Stimulated activated CD8-positive, alpha-beta memory T cell treated with anti-CD3 and anti-CD28 coated beads, Interleukin-7, amount 100 ng/mL, for 1 hour (primary cell): Measurements from ENCODE around the gene SLC9A3.

ENCODE experiments used
- DNase-seq, 2 donors: peaks; one replicate each; pipeline ENCODE4 v3.0.0-alpha.2; 2020; ENCODE audit warnings: low read depth in 2 of 2

The SLC9A3 gene

DNA sequence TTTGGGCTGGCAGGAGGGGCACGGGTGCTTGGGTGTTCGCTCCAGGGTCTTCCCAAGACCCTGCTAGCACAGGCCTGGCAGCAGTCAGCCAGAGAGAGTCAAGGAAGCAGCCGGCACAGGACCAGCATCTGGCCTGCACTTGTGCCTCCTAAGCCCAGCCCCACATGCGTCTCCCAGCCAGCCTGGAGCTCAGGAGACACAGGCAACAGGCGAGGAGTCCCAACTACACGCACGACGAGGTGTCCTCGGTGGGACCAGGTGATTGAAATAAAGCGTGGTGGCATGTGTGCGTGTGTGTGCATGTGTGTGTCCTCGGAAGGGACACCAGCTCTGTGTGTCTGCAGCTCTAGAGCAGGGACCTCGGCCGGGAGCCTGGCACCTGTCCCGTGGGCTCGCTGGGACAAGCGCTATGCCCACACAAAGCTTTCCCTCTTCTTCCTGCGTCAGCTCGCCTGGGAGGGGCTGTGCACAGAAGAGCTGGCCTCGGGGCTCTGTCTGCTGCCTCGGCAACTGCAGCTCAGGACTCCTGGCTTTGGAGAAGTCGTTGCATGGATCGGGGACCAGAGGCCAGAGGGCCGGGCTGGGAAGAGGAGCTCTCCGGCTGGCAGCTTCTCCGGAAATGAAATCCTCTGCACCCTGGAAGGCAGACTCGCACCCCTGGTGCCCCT lies 14.7 kb upstream of the SLC9A3 start:
- DNase-seq: no peak

DNA sequence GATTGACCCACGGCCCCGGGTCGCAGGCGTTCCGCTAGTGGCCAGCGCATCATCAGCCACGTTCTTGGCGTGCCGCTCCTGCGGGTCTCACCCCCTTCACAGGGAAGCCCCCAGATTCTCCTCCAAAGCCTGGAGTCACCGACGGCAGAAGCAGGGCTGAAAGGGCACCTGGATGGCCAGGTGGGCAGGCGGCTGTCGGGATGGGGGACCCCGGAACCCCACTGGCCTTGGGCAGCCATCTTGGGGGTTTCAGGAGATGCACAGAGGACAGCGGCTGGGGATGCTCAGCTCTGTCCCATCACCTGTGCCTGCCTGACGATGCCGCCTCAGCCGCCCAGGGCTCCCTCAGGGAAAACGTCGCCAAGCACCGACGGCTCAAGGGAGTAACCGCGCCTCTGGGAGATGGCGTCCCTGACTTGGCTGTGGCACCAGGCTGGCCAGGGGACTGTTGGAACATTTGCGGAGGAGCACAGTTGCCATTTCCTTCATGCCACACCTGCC lies 14.1 kb upstream of the SLC9A3 start:
- DNase-seq: no peak

DNA sequence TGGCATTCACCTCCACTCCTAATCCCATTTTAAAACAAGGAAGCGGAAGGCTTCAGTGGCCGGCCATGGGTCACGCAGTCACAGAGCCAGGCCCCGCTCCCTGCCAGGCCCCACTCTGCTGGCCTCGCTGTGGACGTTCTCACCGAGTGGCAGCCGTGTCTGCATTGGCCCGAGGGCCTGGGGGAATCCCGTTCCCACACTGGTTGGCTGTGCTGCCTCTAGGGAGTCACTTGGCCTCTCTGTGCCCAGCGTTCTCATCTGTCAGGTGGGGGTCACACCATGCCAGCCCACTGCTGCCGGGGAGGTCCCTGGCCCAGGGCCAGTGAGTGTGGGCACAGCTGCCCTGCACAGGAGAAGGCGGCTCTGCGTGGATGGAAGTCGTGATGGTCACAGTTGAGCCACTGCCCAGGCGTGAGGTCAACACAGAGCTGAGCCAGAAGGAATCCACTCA lies 13.4 kb upstream of the SLC9A3 start:
- no peak for DNase-seq

DNA sequence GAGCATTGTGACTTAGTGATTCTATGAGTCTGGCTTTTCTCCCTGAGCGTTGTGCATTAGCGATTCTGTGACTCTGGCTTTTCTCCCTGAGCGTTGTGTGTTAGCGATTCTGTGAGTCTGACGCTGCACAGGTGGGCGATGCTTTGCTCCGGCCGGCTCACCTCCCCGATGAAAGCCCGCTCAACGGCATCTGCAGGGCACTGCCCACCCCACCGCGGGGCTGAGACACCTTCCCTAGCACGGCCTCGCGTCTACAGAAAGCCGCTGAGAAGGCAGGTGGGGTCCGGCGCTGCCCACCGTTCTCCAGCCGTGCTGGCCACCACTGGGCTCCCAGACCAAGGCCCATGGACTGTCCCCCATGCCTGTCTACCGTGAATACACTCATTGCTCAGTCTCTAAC lies 12.8 kb upstream of the SLC9A3 start:
- DNase-seq: no peak

DNA sequence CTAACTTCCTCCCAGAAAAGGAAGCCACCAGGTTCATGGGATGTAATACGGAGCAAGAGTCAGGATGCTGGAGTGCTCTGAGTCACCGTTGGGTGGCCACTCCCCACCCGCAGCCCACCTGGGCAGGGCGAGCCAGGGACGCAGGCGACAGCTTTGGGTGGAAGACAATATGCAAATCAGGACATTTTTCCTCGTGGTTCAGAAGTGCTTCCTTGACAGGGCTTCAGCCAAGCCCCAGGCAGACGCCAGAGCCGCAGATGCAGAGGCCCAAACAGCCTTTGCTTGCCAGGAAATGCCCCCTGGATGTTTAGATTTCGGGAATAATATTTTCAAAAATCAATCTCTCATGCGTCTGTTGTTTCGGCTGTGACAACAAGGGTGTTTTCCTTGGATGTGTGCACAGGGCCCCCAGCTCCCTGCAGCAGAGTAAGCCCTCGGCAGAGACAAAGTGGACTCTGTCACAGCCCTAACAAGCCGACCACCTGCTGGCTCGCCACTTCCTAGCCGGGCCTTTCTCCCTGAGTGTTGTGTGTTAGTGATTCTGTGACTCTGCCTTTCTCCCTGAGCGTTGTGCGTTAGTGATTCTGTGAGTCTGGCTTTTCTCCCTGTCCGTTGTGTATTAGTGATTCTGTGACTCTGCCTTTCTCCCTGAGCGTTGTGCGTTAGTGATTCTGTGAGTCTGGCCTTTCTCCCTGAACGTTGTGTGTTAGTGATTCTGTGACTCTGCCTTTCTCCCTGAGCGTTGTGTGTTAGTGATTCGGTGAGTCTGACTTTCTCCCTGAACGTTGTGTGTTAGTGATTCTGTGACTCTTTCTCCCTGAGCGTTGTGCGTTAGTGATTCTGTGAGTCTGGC lies 11.8 kb upstream of the SLC9A3 start:
- DNase-seq: no peak

DNA sequence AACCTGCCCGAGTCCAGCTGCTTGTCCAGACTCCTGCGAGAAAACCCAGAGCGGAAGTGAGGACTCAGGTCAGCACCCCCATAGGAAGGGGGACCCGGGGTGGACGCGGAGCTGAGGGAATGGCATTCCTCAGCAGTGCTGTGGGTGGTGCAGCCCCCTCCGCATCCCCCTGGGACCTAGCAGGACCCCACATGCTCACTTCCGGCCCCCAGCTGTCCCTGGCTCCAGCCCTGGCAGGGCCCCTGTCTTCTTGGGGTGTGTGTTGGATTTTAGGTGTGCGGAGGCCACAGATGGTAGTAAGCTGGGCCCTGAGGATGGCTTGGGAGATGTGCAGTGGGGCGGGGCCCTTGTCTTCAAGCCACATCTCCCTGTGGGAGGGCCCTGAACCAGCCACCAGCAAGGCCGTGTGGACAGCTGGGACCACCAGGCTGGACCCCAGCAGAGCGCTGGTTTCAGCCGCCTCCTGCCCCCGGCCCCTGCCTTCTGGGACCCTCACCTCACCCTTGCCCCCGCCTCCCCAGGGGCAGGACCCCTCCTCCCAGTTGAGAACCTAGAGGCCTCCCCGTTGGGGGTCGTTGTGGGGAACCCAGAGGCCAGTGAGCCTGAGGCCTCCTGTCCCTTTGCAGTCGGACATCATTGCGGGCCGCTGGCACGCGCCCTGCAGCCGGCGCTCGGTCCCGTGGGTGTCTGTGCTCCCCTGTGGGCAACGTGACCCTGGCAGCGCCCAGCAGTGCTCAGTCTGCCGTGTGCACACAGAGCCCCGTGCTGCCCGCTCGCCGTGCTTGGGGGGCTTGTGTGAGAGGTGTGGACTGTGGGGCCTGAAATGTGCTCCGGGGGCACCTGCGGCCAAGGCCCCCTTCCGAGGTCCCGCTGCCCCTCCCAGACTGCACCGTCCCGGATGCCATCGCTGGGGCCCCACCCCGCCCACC lies 10.8 kb upstream of the SLC9A3 start:
- DNase-seq: no peak

DNA sequence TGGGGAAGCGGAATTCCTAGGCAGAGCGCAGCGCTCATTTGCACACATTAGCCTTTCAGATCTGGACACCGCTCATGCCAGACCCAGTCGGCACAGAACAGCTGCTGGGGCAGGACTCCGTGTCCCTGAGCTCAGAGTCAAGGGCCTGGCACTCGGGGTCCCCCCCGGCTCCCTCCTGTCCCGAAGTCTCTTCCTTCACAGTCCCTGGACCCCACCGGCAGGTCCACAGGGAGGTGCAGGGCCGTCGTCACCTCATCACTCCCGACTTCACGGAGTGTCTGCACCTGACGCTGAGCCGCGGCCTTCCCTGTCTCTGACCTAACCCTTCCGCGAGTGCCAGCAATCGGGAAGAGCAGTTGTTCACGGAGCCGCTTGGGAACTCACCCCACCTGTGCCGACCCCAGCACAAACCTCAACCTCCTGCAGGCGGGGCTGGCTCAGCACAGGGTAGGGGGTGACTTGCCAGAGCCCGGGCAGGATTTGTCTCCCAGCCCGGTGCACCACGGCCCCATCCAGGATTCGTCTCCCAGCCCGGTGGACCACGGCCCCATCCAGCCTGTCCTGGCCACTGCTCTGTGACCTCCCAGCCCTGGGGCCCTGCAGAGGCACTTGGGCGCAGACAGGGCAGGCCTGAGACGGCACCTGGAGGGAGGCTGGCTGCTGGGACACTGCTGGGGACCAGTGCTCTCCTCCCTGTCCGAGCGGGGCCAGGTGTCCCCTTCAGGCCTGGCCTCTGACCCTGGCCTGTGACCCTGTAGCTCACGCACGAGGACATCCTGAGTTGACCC lies 9.9 kb upstream of the SLC9A3 start:
- DNase-seq: no peak

DNA sequence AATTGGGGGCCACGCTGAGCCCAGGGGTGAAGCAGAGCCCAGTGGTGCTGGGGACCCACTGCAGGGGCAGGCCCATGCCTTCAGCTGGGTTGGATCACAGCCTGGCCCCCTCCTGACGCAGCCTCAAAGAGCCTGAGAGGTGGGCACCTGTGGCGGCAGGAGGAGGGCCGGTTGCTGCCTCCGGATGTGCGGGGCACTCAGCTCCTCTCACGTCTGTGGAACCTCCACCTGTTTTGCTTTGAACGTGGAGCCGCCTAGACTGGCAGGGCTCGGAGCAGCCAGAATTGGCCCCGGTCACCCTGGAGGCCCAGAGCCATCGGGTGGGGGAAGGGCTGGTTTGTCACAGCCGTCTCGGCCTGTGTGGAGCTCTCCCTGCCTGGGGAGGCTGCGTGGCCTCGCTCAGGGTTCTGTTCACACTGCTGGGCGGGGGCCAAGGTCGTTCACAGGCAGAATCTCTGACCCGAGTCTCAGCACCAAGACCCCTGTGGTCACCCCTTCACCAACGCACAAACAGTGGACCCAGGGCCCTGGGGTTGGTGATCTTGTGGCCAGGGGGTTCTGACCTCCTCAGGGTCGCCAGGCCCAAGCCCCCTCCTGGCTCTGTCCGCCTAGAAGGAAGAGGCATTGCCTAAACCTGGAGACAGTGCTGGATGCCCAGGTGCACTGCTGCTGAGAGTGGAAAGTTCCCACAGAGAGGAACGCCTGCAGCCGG lies 9.2 kb upstream of the SLC9A3 start:
- no peak for DNase-seq

DNA sequence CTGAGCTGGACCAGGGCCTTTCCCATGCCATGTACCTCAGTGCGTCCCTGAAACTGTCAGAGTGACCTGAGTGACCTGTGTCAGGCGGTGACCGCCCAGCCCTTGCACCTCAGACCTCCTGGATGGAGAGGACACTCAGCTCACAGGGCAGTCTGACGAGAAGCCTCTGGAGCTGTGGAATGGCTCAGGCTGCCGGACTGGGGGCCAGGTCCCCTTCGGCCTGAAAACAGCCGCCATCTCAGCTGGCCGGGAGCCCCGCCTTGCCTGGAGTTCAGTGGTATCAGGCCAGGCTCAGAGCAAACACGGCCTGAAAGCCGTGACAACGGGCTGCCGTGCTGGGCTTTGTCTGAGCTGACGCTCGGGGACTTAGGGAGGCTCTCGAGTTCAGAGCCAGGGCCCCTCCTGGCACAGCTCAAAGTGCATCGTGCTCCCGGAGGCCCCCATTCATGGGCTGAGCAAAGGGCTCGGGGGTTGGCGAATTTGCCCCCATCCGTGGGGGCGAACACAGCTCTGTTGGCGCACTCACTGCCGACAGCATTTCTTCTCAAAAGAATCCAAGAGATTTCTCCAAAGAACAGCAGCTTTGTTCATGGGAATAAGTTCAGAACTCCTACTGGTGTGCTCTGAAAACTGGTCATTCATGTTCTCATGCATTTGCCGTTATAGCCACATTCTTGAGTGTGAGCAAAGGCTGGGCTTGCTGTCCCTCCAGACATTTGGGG lies 8.4 kb upstream of the SLC9A3 start:
- DNase-seq: no peak

DNA sequence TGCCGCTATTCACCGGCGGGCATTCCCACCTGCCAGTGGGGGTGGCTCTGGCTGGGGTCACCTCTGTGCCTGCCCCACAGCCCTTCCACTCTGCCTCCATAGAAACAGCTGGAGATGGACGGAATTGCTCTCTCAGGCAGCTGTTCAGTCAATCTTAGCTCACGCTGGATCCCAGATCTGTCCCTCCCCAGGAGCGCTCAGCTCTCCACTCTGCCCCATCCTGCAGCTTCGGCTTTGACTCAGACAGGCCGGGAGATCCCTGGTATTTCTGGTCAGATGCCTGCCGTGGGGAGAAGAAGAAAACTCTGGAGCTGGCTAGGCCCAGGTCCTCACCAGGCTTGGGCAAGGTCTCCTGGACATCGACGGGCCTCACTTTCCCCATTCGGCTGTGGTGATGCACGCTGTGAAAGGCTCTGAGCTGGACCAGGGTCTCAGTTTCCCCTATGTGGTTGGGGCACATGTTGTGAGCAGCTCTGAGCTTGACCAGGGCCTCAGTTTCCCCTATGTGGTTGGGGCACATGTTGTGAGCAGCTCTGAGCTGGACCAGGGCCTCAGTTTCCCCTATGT lies 7.6 kb upstream of the SLC9A3 start:
- no peak for DNase-seq

DNA sequence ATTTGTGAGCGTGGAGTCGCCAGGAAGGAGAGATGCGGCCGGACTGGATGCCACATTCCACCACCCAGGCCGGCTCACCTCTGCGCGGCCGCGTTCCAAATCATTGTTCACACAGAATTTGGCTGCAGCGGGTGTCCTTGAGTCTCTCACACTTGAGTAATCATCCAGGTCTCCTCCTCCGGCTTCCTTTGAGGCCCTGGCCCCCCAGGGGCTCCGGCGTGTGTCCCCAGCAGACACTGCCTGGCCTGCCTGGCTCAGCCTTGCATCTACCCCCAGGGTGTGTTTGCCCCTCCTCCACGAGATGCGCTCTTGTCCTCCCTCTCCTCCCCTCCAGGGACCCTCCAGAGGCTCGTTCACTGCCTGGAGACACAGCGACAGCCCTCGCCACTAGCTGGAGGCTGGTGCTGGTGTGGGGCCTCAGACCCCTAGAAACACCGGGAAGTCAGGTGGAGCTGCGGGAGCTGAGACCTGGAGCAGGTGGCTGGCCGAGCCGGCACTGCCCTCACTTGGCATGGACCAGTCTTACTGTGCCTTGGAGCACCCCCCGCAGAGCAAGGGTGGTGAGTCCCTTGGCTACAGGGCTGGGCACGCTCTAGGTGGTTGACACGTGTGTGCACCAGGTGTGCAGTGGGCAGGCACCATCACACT lies 7.0 kb upstream of the SLC9A3 start:
- no peak for DNase-seq

DNA sequence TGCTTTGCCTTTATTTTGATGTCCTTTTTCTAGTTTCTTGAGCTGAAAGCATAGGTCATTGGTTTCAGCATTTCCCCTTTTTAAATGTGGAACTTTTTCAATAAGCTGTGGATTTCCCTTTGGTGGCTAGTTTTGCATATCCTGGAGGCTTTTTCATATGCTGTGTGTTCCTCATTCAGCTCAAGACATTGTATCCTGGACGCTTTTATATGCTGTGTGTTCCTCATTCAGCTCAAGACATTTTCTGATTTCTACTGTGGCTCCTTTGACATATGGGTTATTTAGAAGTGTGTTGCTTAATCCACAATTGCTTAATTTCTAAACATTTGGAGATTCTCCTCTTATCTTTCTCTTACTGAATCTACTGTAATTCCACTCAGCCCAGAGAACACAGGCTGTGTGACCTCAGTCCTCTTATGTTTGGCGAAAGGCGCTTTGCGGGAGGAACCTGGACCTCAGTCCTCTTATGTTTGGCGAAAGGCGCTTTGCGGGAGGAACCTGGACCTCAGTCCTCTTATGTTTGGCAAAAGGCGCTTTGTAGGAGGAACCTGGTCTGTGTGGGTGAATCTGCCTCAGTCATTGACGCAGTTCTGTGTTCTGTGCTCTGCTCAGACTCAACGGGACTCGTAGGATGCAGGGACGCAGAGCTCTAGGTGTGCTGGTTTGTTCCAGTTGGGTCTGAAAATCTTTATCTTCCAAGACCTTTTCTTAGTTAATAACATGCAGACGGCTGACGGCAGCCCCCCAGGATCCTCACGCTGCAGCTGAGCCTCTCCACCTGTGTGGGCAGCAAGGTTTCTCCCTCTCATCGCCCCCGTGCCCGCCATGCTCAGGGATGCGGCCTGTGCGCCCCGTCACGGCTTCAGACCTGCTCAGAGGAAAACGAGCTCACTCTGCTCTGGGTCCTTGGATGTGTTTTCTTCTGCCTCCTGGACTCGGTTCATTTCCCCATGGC lies 6.0 kb upstream of the SLC9A3 start:
- no peak for DNase-seq

DNA sequence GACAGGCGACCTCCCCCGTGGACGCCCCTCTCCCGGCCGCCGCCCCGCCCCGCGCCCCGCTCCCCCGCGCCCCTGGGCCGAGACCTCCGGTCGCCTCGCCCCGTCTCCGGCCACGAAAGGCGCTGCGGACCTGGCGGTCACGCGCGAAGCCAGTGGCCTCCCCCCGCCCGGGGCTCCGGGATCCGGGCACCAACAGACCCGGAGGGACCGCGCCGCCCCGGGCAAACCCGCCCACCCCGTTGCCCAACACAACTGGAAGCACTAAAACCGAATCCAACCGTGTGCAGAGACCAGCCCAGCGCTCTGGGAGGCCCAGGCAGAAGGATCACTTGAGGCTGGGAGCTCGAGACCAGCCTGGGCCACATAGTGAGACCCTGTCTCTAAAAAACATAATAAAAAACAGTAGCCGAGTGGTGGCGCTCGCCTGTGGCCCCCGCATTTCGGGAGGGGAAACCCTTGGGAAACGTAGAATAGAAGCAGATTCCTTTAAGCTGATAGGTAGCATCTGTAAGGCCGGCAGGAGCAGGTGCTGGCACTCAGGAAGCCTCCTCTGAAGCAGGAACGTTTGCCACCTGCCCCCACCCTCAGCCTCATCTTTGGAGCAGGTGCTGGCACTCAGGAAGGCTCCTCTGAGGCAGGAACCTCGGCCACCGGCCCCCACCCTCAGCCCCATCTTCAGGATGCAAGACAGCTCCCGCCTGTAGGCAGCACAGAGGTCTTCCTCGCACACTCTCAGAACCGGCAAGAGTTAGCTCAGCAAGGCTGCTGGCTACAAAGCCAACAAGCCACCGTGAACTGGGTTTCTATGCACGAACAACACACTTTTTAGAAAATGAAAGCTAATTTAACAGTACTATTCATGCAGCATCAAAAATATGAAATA lies 4.6 kb upstream of the SLC9A3 start:
- no peak for DNase-seq

DNA sequence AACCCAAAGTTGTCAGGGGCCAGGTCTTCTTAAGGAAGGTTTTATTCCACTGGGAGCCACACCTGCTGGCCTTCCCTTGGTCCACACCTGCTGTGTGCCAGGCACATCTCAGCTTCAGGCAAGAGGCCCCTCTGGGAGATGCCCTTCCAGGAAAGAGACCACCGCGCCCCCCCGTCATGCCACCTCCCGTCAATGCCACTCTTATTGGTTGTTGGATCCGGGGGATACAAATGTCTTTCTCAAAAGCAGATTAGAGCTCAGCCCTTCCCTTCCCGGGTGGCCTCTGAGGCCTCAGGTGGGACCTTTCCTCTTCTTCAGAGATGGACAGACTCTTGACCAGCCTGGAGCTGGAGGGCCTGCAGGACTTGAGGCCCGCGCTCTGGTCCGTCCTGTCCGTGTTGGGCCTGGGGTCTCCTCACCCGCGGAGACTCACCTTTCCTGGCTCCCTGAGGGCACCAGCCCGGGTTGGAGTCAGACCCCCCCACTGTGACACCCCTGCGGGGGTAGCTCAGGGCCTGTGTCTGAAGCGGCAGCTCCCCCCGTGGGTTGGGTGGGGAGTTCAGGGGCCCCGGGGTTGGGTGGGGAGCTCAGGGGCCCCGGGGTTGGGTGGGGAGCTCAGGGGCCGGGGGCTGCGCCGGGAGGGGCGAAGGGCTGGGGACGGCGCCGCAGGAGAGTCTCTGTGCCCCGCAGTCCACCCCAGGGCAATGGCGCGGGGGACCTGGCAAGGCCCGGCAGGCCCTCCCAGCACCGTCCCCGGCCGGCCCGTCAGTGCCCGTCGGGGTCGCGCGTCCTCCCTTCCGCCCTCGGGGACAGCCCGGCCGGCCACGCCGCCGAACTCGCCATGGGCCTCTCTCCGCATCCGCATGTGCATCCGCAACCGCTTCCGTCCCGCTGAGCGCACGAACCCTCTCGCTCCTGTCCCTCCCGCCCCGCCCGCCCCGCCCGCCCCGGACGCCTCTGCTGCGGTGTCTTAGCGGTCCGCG lies 3.7 kb upstream of the SLC9A3 start:
- no peak for DNase-seq

DNA sequence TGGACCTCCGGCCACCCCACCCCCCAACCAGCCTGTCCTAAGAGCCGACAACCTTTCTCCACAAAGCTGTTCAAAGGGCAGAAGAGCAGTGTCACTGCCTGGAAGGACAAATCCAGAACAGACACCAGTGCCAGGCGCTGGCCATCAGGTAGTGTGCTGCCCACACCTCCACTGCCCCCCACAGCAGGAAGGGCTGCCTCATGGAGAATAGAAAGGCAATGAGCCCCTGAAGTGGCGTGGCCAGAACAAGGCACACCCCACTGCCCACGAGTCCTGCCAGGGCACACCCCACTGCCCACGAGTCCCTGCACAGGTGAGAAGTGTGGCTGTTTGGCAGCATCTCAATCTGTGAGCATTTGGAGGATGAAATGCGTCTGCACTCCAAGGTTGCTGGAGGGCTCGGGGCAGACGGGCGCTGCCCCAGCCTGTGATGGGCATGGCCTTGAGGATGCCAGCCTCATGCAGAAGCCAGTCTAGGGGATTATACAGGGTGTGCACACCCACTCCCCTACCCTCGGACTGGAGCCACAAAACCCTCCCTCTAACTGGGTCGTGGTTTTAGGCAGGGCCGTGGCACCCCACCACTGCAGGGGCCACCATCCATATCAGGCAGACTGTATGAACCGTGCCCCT lies 2.3 kb upstream of the SLC9A3 start:
- DNase-seq: no peak
